Stimulated activated CD4-positive, alpha-beta T cell treated with anti-CD3 and anti-CD28 coated beads, TNF-alpha, amount 100 ng/mL, for 24 hours (primary cell): ENCODE measurements around the gene ARHGAP31.
"Not testable (repeated sequence)": the region's sequence is repeated elsewhere in the genome, so short reads cannot be mapped to it uniquely, and the experiment has no call there.

ENCODE experiments used
- DNase-seq, 3 experiments: peaks; one replicate each; pipeline ENCODE4 v3.0.0-alpha.2; 2020; ENCODE audit warnings: low read depth in 3 of 3

The ARHGAP31 gene, protein sequence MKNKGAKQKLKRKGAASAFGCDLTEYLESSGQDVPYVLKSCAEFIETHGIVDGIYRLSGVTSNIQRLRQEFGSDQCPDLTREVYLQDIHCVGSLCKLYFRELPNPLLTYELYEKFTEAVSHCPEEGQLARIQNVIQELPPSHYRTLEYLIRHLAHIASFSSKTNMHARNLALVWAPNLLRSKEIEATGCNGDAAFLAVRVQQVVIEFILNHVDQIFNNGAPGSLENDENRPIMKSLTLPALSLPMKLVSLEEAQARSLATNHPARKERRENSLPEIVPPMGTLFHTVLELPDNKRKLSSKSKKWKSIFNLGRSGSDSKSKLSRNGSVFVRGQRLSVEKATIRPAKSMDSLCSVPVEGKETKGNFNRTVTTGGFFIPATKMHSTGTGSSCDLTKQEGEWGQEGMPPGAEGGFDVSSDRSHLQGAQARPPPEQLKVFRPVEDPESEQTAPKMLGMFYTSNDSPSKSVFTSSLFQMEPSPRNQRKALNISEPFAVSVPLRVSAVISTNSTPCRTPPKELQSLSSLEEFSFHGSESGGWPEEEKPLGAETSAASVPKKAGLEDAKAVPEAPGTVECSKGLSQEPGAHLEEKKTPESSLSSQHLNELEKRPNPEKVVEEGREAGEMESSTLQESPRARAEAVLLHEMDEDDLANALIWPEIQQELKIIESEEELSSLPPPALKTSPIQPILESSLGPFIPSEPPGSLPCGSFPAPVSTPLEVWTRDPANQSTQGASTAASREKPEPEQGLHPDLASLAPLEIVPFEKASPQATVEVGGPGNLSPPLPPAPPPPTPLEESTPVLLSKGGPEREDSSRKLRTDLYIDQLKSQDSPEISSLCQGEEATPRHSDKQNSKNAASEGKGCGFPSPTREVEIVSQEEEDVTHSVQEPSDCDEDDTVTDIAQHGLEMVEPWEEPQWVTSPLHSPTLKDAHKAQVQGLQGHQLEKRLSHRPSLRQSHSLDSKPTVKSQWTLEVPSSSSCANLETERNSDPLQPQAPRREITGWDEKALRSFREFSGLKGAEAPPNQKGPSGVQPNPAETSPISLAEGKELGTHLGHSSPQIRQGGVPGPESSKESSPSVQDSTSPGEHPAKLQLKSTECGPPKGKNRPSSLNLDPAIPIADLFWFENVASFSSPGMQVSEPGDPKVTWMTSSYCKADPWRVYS (N-terminal part only)

DNA sequence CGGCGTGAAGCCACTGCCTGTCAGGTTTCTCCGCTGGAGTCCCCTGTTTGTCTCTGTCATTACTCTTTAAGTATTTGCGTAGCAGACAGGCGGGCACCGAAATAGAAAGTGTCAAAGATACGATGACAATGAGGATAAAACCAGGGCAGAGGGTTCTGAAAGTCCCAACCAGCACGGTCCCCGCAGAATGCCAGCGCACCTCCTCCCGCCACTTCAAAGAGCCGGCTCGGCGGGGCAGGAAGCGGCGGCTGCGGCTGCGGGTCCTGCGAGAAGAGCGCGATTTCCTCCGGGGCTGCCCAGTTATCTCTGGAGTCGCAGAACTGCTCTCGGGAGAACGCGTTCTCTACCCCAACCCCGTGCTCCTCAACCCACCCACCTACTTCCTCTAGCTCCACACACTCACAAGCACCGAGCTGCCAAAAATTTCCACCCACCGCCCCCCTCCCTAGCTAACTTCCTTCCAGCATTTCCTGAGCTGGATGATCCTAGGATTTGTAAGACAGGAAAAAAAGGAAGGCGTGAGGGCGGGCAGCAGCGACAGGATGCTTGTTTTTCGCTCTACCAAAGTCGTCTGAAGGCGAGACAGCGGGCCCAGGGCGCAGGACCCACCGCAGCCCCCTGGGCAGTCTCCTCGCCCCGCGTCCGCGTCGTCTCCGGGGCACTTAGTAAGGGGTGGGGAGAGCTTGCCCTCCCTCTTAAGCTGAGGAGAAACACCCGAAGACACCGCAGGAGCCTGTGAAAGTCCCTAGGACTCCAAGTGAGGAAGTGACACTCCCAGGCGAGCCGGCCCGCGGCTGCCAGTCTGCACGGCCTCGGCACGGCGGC lies at the start of gene ARHGAP31:
ARHGAP31 (plus strand) TSS at position 513 of the 825 bp plus-strand sequence. CDS start 522 bp downstream, outside the sequence.
- DNase-seq = peak; percentile 73 to 88 (median 76)

DNA sequence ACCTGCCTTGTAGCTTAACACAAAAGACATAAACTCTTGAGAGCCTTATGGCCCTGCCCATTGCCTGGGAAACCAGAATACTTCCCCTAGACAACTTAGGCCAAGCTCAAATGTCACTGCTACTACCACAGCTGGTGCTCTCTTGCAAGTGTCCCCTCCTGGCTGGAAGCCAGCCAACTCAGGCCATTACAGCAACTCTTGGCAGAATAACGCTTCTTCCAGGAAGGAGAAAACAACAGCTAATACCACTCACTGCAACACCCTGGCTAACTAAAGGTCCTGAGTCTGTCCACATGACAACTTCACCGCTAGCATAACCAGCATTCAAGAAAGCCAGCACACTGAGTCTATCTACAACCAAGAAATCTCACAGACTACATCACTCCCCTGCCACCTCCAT lies 48.4 kb upstream of the ARHGAP31 start:
- no peak for DNase-seq

DNA sequence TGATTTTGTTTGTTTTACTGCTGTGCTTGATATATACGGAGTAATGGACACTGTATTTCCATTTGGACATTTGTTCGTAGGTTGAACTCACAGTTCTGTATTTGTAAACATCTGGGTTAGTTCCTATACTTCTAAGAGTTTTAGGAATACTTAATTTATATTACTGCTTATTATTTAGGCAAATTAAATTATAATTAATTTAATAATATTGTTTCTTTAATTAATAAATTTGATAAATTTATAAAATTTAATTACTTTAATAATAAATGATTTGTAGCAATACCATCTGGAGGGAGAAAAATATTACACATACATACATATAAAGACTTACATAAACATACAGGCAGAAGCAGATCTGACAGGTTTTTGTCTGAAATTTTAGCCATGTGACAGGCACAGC lies 39.0 kb upstream of the ARHGAP31 start:
- DNase-seq = no peak

DNA sequence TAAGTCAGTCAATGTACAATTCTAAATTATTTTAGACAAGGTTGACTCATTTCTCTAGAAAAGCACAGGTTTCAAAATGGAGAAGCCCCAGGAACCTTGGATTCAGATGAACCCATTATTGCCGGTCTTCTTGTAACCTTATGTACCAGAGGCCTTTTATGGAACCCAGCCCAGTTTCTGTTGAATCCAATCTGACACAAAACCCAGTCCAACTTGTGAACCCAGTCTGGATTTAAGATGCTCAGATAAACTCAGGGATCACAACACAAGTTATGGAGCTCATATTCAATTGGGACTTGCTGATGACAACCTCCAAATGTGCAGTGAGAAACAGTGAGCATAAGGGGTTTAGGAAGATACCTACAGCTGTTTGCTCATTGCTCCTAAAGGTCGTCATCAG lies 37.1 kb upstream of the ARHGAP31 start:
- DNase-seq = no peak

DNA sequence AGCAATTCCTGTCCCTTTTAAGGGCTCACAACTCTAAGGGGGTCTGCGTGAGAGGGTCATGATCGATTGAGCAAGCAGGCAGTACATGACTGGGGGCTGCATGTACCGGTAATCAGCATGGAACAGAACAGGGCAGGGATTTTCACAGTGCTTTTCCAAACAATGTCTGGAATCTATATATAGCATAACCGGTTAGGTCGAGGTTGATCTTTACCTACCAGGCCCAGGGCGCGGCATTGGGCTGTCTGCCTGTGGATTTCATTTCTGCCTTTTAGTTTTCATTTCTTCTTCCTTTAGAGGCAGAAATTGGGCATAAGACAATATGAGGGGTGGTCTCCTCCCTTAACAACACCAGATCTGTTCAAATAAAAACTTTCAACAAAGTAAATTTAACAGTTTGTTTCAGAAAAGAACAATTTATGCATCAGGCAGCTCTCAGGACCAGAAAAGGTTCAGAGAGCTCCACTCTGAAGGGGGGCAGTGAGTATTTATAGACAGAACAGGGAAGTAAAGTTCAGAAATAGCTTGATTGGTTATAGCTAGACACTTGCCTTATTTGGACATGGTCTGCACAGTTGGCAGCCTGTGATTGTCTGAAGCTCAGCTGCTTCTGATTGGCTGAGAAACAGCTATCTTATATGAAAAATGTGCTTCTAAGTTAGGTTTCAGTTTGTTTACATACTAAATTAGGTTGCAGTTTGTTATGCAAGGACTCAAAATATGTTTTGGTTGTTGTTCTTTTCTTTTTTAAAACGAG lies 36.4 kb upstream of the ARHGAP31 start:
- DNase-seq = no peak

DNA sequence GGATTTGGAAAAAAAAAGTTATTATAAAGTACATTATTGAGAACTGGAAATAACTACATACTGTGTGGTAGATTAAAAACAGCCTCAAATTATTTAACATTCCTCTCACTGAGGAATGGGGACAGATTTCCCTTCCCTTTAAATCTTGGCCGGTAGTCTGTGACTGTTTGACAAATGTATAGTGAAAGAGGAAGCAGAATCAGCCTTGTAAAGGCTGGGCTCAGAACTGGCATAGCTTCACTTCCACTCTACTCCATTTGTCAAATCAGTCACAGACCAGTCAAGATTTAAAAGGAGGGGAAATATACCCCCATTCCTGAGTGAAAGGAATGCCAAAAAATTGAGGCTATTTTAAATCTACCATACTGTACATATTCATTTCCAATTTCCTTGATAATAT lies 35.3 kb upstream of the ARHGAP31 start:
- no peak for DNase-seq

DNA sequence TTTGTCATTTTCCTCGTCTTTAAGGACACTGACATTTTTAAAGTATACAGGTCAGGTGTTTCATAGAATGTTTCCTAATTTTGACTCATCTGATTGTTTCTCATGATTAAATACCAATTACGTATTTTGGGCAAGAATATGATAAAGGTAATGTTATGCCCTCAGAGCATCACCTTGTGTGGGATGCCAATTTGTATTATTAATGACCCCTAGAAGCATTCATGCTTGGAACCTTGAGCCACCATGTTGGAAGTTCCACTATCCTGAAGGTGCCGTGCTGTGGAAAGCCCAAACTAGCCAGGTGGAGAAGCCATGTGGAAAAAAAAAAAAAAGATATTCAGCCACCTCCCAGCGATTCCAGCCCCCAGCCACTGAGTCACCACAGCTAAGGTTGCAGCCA lies 34.4 kb upstream of the ARHGAP31 start:
- no peak for DNase-seq

DNA sequence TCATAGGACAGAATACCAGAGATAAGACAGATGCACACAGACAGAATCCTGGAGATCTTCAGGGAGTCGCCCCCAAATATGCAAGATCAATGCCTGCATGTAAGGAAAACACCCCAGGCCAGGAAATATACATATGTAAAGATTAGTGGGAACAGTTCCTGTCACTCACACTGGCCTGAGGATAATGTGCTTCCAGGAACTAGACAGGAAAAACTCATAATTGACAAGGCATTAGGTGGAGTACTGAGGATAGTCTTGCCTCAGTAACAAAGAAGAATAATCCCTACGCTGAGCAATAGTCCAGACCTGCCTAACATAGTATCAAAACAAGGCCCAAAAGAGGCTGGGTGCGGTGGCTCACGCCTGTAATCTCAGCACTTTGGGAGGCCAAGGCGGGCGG lies 33.1 kb upstream of the ARHGAP31 start:
- DNase-seq = no peak

DNA sequence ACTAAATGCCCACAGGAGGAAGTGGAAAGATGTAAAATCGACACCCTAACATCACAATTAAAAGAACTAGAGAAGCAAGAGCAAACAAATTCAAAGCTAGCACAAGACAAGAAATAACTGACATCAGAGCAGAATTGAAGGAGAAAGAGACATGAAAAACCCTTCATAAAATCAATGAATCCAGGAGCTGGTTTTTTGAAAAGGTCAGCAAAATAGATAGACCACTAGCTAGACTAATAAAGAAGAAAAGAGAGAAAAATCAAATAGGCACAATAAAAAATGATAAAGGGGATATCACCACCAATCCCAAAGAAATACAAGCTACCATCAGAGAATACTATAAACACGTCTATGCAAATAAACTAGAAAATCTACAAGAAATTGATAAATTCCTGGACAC lies 24.0 kb upstream of the ARHGAP31 start:
- not testable (repeated sequence) for DNase-seq

DNA sequence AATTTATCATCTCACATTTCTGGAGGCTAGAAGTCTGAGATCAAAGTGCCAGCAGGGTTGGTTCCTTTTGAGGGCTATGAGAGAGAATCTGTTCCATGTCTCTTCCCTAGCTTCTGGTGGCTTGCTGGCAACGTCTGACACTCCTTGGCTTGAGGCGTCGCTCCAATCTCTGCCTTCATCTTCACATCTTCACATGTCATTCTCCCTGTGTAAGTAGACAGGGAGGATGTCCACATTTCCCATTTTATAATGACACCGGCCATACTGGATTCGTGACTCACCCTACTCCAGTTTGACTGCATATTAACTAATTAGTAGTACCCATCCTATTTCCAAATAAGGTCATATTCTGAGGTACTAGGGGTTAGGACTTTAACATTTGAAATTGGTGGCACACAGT lies 17.5 kb upstream of the ARHGAP31 start:
- no peak for DNase-seq

DNA sequence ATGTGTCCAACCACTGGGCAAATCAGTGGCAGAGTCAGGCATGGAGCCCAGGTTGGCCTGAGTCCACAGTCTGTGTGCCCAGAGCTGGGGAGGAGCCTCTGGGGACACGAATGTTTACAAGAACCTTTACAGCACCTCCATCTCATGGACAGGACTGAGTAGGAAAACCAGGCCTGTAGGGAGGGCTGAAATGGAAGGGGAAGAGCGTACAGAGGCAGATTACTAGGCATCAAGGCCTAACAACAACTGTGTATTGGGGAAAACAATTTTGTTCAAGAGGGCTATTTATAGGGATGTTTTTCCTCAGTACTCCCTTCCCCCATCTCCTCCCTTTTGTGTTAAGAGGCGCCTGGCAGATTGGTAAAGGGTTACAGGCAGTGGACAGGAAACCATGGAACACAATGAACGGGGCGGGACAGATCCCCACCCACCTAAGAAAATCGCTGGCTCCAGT lies 15.1 kb upstream of the ARHGAP31 start:
- no peak for DNase-seq

DNA sequence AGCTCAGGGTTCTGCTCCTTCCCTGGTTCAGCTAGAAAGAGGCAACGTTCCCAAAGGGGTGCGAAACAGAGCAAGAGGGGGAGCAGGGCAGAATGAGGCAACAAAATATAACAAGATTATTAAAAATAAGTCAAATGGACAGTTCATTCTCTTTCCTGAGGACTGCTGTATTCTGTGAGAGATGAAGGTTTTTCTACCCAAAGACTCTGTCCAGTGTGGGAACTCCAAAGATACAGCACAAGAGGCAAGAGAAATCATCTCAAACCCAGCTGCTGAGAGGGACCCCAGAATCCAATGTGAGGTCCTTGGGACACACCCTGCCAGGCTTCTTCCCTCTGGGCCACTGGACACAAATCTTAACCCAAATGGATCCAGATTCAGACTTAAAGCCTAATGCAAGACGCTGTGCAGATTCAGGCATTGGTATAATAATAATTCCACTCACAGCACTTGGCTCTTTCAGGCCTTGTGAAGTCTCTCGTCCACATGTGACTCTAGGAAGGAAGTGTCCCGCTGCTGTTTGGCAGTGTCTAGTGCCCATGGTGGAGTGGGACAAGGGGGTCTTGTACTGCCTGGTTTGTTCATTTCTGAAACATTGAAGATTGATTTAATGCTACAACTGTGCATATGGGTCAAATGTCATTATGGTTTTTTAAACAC lies 14.5 kb upstream of the ARHGAP31 start:
- DNase-seq = no peak

DNA sequence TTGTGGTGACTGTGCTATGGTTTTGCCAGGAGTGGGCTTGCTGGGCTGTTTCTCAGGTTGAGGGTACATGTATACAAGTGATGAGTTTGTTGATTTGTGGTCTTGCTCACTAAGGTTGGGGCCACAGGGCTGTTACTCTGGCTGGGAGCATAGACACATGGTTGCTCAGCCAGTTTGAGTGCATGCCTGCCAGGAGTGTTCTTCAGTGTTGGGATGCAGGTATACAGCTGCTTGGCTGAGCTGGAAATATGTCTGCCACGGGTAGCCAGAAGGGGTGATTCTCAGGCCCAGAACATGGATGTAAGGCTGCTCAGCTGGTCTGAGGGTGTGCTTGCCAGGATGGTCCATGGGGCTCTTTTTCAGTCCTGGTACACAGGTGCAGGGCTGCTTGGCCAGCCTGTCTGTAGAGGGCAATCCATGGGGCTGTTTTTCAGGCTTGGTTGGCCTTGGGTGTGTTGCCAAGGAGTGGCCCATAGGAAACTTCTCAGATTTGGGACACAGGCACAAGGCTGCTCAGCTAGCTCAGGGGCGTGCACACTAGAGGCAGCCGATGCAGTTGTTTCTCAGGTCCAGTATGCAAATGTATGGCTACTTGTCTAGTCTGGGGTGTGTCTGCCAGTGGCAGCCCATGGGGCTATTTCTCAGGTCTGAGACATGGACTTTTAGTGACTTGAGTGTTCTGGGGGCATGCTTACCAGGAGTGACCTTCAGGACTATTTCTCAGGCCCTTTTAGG lies 5.3 kb upstream of the ARHGAP31 start:
- no peak for DNase-seq

DNA sequence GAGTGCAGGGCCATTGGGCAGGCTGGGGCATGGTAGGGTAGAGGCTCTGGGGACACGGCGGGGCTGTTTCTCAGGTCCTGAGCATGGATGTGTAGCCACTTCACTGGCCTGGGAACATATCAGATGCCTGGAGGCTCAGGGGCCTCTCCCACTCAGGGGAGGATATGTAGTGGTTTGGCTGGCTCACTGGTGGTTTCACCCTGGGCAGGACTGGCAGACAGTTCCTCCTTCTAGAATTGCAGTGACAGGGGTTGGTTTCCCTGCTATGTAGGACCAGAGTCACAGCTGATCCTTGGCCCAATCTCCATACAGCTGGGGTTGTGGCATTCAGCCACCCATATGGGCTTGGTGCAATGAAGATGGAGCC lies 4.8 kb upstream of the ARHGAP31 start:
- DNase-seq = no peak

DNA sequence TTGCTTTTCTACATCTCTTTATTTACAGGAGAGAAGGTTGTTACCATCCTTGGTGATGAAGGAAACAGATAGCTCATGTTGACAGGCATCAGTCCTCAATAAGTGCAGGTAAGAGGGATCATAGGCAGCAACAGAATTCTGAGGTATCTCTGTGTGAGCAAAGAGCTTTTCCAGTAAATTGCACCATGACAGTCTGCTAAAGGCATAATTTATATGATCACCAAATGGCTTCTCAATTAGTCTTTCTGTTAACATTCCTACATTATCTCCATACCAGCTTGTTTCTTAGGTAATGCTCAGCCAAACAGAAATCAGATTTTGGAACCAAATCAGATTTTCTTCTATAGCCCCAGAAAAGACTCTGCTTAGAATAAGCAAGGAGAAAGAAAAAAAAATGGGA lies 3.6 kb upstream of the ARHGAP31 start:
- no peak for DNase-seq

DNA sequence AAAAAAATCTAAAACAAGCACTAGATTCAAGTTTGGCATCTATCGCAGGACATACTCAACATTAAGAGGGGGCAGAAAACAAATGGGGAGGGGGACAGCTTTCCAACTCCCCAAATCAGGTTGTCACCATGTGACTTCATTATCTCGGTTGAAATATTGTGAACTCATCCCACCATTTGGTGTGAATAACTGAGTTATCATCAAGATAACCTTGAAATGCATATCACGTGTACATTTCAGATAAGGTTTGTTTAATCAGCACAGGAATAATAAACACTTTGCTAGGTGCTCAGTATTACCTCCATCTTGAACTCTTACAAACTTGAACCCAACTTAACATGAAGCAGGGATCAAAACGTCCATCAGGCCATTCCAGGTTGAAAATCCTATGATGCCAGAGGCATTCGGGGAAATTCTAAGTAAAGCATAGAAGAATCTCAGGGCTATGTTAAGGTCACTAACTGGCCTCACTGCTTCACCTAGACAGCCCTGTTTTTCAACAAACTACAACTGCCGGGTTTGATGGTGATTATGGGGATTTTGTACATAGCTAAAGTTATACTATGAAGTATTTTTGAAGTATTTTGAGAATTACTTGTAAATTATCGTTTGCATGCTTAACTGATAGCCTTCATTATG lies 3.0 kb upstream of the ARHGAP31 start:
- no peak for DNase-seq

DNA sequence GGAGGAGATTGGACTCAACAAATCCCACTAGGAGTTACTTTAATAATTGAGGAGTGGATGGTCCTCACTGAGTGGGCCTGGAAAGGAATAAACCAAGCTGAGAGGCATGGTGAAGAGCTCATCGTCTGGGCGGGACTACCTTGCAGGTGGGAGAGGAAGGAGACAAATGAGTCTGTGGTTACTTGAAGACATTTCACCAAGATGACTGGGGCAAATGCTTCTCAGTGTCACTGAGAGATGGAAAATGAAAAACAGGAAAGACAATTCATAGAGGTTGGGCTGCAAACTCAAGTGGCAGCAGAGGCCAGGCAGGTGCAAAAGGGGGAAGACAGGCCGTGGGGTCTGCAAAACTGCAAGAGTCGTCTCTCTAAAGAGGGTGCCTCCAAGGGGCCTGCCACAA lies 1.5 kb upstream of the ARHGAP31 start:
- DNase-seq = no peak

DNA sequence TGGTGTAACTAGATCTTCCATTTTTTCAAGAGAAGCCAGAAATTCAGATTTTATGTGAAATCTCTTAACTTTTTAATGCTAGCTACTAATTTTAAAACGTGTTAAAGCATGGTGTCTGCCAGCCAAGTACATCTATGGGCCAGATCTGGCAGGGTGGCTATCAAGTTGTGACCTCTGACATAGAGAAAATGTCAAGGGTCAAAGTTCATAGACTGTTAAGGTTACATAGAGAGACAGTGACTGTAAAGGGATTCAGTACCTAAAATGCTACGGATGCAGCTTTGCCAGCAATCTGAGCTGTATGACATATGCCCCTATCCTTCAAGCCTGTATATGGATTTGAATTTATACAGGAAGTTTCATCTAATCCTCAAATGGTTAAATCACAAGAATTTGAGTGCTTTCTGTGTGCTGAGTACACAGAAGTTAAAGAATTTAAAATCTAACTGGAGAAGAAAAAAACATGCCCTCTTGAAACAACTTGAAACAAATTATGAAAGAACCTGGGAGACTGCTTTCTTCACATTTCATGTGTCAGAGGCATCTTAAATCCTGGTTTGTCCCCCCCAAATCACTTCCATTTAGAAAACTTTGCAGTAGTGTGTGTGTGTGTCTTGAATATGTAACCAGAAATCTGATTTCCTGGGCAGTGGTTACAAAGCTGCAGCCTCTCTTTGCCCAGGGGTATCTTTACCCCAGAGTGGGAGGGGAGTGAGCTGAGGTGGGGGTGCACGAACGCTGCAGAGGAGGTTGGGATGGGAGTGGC lies 895 bp upstream of the ARHGAP31 start:
- DNase-seq = no peak
